Hepatocyte (in vitro differentiated cells): ENCODE measurements around the gene IRF6. TPM values are rescaled to one million over a fixed set of nuclear protein-coding genes. Genes with fewer than 3 reads are reported as not detected.

Experiments used
- DNase-seq: peaks from one replicate; pipeline ENCODE4 v3.0.0-alpha.2; 2016; ENCODE audit warnings: low spot score
- H2AFZ ChIP-seq: fragments of 200-600 bp; sonication (generic); 2 replicates; pipeline ENCODE4 v1.6.0; 2016; ENCODE audit warnings: antibody characterized with exemption, mild to moderate bottlenecking
- H3K27ac ChIP-seq: fragments of 200-600 bp; sonication (generic); 2 replicates; pipeline ENCODE4 v1.5.1; 2016; ENCODE audit warnings: mild to moderate bottlenecking
- H3K27me3 ChIP-seq: fragments of 200-600 bp; sonication (generic); 2 replicates; pipeline ENCODE4 v1.6.1; 2016
- H3K36me3 ChIP-seq: fragments of 200-600 bp; sonication (generic); replicated peaks from 2 replicates; pipeline ENCODE4 v1.5.1; 2016; ENCODE audit warnings: low read depth; ENCODE audit not compliant: insufficient read depth
- H3K4me1 ChIP-seq: fragments of 200-600 bp; sonication (generic); 2 replicates; pipeline ENCODE4 v1.5.1; 2016; ENCODE audit warnings: mild to moderate bottlenecking, moderate library complexity; ENCODE audit not compliant: insufficient read depth
- H3K4me2 ChIP-seq: fragments of 200-600 bp; sonication (generic); 2 replicates; pipeline ENCODE4 v1.6.0; 2016
- H3K4me3 ChIP-seq: fragments of 200-600 bp; sonication (generic); 2 replicates; pipeline ENCODE4 v1.5.1; 2016; ENCODE audit warnings: mild to moderate bottlenecking
- H3K79me2 ChIP-seq: fragments of 200-600 bp; sonication (generic); 2 replicates; pipeline ENCODE4 v1.6.0; 2017; ENCODE audit warnings: mild to moderate bottlenecking
- H3K9me2 ChIP-seq: fragments of 200-600 bp; sonication (generic); replicated peaks from 2 replicates; pipeline ENCODE4 v1.6.0; 2017; ENCODE audit warnings: mild to moderate bottlenecking; ENCODE audit not compliant: insufficient read depth
- H3K9me3 ChIP-seq: fragments of 200-600 bp; sonication (generic); 2 replicates; pipeline ENCODE4 v1.5.1; 2016; ENCODE audit warnings: low read depth, mild to moderate bottlenecking
- H4K20me1 ChIP-seq: fragments of 200-600 bp; sonication (generic); 2 replicates; pipeline ENCODE4 v1.6.0; 2016; ENCODE audit warnings: mild to moderate bottlenecking; ENCODE audit not compliant: insufficient read depth, poor library complexity, severe bottlenecking
- EZH2 ChIP-seq: fragments of 200-600 bp; sonication (generic); IDR thresholded peaks from 2 replicates; pipeline ENCODE4 v1.6.1; 2016; ENCODE audit warnings: antibody characterized with exemption, mild to moderate bottlenecking, borderline replicate concordance
- EZH2phosphoT487 ChIP-seq: fragments of 200-600 bp; sonication (generic); IDR thresholded peaks from one replicate; pipeline ENCODE4 v1.6.1; 2018; ENCODE audit warnings: antibody characterized with exemption, mild to moderate bottlenecking, low read depth, moderate library complexity; ENCODE audit not compliant: unreplicated experiment, severe bottlenecking
- WGBS: methylation state at CpG from one replicate; pipeline ENCODE4 v1.1.6; 2016; ENCODE audit warnings: low lambda C conversion rate; ENCODE audit errors: missing lambda C conversion rate; 5-methylcytosine and 5-hydroxymethylcytosine counted together
- polyA plus RNA-seq: library from polyadenylated mRNA; unstranded; fragments of >200 nt; fragmentation: Nextera tagmentation; extraction: Ambion mirVana; gene quantifications from 2 replicates; pipeline ENCODE4 v1.2.1, GENCODE V29; 2016
- total RNA-seq: library from RNA; depleted of rRNA; stranded (reverse); fragments of >200 nt; gene quantifications from 2 replicates; pipeline ENCODE4 v1.2.3, GENCODE V29; 2014
- TF ChIP-seq, protein P1 (sequence below): fragments of 200-600 bp; sonication (generic); IDR thresholded peaks from 2 replicates; pipeline ENCODE4 v1.5.1; 2016; ENCODE audit warnings: antibody characterized with exemption, mild to moderate bottlenecking; ENCODE audit not compliant: poor library complexity

Gene IRF6
- total and polyA plus RNA-seq, 2 experiments from 2014 or later, result 31.0 to 35.3 TPM

DNA sequence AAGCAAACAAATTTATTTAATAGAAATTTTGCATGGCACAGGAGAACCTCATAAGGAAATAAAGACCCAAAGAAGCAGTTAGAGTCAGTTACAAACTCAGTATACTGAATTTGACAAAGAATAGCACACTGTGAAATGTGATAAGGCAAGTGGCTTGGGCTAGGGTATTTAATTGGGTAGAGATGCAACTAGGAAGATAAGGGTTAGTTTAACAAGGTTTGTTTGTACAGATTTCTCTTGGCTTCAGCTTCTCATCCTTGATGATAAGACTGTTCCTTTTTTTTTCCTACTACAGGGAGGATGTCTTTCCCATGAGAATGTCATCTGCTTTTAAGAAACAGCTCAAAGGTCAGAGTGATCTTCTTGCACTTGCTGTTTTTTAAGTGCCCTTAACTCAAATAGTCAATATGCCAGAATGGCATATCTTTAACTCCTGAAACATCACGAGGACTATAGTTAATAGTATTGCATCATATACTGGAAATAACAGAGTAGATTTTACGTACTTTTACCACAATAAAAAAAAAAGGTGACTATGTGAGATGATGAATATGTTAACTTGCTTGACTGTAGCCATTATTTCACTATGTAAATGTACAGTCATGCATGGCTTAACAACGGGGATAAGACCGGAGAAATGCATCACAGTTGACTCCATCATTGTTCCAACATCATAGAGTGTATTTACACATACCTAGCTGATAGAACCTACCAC is 59.3 kb downstream of the IRF6 start:
- no peak overlapping the region for H2AFZ ChIP-seq
- peak overlapping the region; percentile 22 for H3K27ac ChIP-seq
- H3K27me3 ChIP-seq, result no peaks in the 10 kb centered on the region
- no peak overlapping the region for H3K4me2 ChIP-seq
- TF ChIP-seq EZH2 (no peak), EZH2phosphoT487 (no peak)
- TF ChIP-seq, protein P1, sequence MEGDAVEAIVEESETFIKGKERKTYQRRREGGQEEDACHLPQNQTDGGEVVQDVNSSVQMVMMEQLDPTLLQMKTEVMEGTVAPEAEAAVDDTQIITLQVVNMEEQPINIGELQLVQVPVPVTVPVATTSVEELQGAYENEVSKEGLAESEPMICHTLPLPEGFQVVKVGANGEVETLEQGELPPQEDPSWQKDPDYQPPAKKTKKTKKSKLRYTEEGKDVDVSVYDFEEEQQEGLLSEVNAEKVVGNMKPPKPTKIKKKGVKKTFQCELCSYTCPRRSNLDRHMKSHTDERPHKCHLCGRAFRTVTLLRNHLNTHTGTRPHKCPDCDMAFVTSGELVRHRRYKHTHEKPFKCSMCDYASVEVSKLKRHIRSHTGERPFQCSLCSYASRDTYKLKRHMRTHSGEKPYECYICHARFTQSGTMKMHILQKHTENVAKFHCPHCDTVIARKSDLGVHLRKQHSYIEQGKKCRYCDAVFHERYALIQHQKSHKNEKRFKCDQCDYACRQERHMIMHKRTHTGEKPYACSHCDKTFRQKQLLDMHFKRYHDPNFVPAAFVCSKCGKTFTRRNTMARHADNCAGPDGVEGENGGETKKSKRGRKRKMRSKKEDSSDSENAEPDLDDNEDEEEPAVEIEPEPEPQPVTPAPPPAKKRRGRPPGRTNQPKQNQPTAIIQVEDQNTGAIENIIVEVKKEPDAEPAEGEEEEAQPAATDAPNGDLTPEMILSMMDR, result no peak
- no peaks in the 10 kb centered on the region for H3K9me2 ChIP-seq
- H3K4me3 ChIP-seq, result no peak overlapping the region
- H3K36me3 ChIP-seq, result no peaks in the 10 kb centered on the region
- H3K79me2 ChIP-seq, result no peaks in the 10 kb centered on the region
- 57% methylated on average over 4 of the region's 4 CpGs for WGBS
- no peaks in the 10 kb centered on the region for H3K4me1 ChIP-seq
- DNase-seq, result no peak
- H3K9me3 ChIP-seq, result no peaks in the 10 kb centered on the region
- no peaks in the 10 kb centered on the region for H4K20me1 ChIP-seq

DNA sequence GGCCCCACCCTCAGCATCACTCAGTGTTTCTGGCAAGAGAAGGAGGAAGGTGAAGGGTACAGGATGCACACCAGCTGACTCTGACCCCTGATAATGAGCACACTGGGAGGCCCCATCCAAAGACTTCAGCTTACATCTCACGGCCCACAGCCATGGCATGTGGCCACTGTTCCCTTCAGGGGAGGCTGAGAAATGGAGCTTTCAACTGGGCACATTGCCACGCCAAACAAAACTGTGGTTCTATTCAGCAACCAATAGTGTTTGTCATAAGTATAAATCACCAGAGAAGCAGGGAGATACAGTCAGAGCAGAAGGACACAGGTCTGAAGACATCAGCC is 62.8 kb downstream of the IRF6 start:
- Histone ChIP-seq H3K27ac (no peak overlapping the region), H3K79me2 (no peaks in the 10 kb centered on the region), H3K9me2 (no peaks in the 10 kb centered on the region), H3K4me3 (no peak overlapping the region), H3K4me1 (no peaks in the 10 kb centered on the region), H4K20me1 (no peaks in the 10 kb centered on the region), H3K27me3 (no peaks in the 10 kb centered on the region), H3K4me2 (no peak overlapping the region), H3K36me3 (no peaks in the 10 kb centered on the region), H2AFZ (no peak overlapping the region), H3K9me3 (no peaks in the 10 kb centered on the region)
- TF ChIP-seq, protein P1, result no peak
- no peak for TF ChIP-seq EZH2
- DNase-seq, result no peak
- 83% methylated on average over 2 of the region's 2 CpGs for WGBS

DNA sequence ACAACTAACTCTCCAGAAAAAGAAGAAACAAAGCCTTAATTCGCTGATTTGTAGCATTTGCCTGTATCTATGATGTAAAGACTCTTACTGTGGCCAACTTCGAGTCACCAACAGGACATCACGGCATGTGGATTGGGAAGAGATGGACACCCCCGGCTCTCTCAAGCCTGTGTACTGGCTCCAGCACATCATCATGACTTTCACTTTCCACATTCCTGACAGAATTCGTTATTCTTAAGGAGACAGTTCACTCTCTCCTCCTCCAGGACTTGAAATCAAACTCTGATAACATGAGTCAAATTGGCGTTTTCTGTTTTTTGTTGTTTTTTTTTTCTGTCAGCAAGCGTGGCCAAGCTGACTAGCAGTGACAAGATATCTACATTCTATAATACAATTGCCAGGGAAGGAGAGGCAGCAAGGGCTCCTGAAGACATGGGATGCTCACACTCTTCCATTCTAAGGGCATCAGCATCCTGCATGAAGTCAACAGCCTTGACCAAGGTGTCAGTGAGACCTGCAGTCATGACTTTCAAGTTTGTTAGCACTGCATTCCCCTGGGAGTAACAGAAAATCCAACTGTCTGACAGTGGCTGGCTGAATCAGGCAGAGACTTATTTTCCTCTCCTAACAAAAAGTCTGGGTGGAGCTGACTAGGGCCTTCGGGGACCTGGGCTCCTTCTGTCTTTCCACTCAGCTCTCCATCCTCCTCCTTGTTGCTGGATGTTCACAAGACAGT is 63.4 kb downstream of the IRF6 start:
- DNase-seq, result no peak
- no peaks in the 10 kb centered on the region for H3K9me3 ChIP-seq
- H3K27ac ChIP-seq, result no peak overlapping the region
- TF ChIP-seq, protein P1, result no peak
- TF ChIP-seq EZH2phosphoT487 (no peak), EZH2 (no peak)
- no peak overlapping the region for H2AFZ ChIP-seq
- H3K36me3 ChIP-seq, result no peaks in the 10 kb centered on the region
- H3K4me2 ChIP-seq, result no peak overlapping the region
- no peaks in the 10 kb centered on the region for H3K4me1 ChIP-seq
- no peaks in the 10 kb centered on the region for H4K20me1 ChIP-seq
- H3K4me3 ChIP-seq, result no peak overlapping the region
- 80% methylated on average over 8 of the region's 8 CpGs for WGBS
- H3K79me2 ChIP-seq, result no peaks in the 10 kb centered on the region
- no peaks in the 10 kb centered on the region for H3K9me2 ChIP-seq
- no peaks in the 10 kb centered on the region for H3K27me3 ChIP-seq
